OCI-LY1 (cell line): Measurements from ENCODE around the gene ALOX5AP.

ENCODE experiments used
- H2AFZ ChIP-seq: fragments of 200-600 bp; sonication (generic), shearing (Covaris generic); 2 replicates; pipeline ENCODE4 v1.6.0; 2014; ENCODE audit warnings: antibody characterized with exemption, mild to moderate bottlenecking, low read length
- H3F3A ChIP-seq: fragments of 200-600 bp; sonication (generic), shearing (Covaris generic); 2 replicates; pipeline ENCODE4 v1.6.0; 2014; ENCODE audit warnings: mild to moderate bottlenecking, antibody characterized with exemption, low read length, moderate library complexity; ENCODE audit not compliant: insufficient read depth
- H3K27ac ChIP-seq: fragments of 200-600 bp; sonication (generic); 2 replicates; pipeline ENCODE4 v1.5.1; 2014; ENCODE audit warnings: low read length, mixed run types, mild to moderate bottlenecking, low read depth; ENCODE audit not compliant: poor library complexity, severe bottlenecking
- H3K27me3 ChIP-seq: fragments of 200-600 bp; sonication (generic); 2 replicates; pipeline ENCODE4 v1.6.0; 2014; ENCODE audit warnings: antibody characterized with exemption, mild to moderate bottlenecking, low read length, moderate library complexity; ENCODE audit not compliant: insufficient read depth
- H3K36me3 ChIP-seq: fragments of 200-600 bp; sonication (generic); 2 replicates; pipeline ENCODE4 v1.6.1; 2014; ENCODE audit warnings: mild to moderate bottlenecking, antibody characterized with exemption, low read length, moderate library complexity, mixed read lengths; ENCODE audit not compliant: insufficient read depth
- H3K4me1 ChIP-seq: fragments of 200-600 bp; sonication (generic); 2 replicates; pipeline ENCODE4 v1.5.1; 2014; ENCODE audit warnings: mild to moderate bottlenecking, low read length, moderate library complexity; ENCODE audit not compliant: insufficient read depth, severe bottlenecking
- H3K4me2 ChIP-seq: fragments of 200-600 bp; sonication (generic), shearing (Covaris generic); 2 replicates; pipeline ENCODE4 v1.6.1; 2014; ENCODE audit warnings: low read length
- H3K4me3 ChIP-seq: fragments of 200-600 bp; sonication (generic); 2 replicates; pipeline ENCODE4 v1.5.1; 2014; ENCODE audit warnings: low read length, low read depth, mild to moderate bottlenecking, mixed read lengths; ENCODE audit not compliant: poor library complexity, severe bottlenecking
- H3K79me2 ChIP-seq: fragments of 200-600 bp; shearing (Covaris generic); 2 replicates; pipeline ENCODE4 v1.6.1; 2016; ENCODE audit warnings: mixed run types, low read length, mixed read lengths; ENCODE audit not compliant: insufficient read depth
- H3K9ac ChIP-seq: fragments of 200-600 bp; sonication (generic), shearing (Covaris generic); 2 replicates; pipeline ENCODE4 v1.6.1; 2014; ENCODE audit warnings: mild to moderate bottlenecking, low read length, mixed read lengths
- H3K9me2 ChIP-seq: fragments of 200-600 bp; sonication (generic), shearing (Covaris generic); 2 replicates; pipeline ENCODE4 v1.6.1; 2014; ENCODE audit warnings: low read depth, mild to moderate bottlenecking, low read length, mixed read lengths
- H3K9me3 ChIP-seq: fragments of 200-600 bp; shearing (Covaris generic); 2 replicates; pipeline ENCODE4 v1.6.1; 2014; ENCODE audit warnings: low read length, mixed read lengths
- H4K20me1 ChIP-seq: fragments of 200-600 bp; sonication (generic), shearing (Covaris generic); 2 replicates; pipeline ENCODE4 v1.6.0; 2016; ENCODE audit warnings: mild to moderate bottlenecking, low read length; ENCODE audit not compliant: insufficient read depth
- CTCF ChIP-seq: fragments of 200-600 bp; sonication (generic), shearing (Covaris generic); IDR thresholded peaks from 2 replicates; pipeline ENCODE4 v1.5.1; 2017; ENCODE audit warnings: mild to moderate bottlenecking, antibody characterized with exemption, low read length, moderate library complexity, mixed read lengths
- EZH2 ChIP-seq: fragments of 200-600 bp; sonication (generic), shearing (Covaris generic); IDR thresholded peaks from 2 replicates; pipeline ENCODE4 v1.8.0; 2017; ENCODE audit warnings: borderline replicate concordance, mixed run types, mild to moderate bottlenecking, antibody characterized with exemption, low read length, moderate library complexity, mixed read lengths

The ALOX5AP gene

GRCh38 chr13:30809787-30810186, 74.4 kb downstream of the ALOX5AP start:
- H3K36me3 ChIP-seq = no peaks in the 10 kb centered on the region
- H3K4me3 ChIP-seq = no peak overlapping the region
- H2AFZ ChIP-seq = no peak overlapping the region
- H3K27ac ChIP-seq = no peak overlapping the region
- no peaks in the 10 kb centered on the region for H4K20me1 ChIP-seq
- H3F3A ChIP-seq = no peaks in the 10 kb centered on the region
- H3K4me2 ChIP-seq = no peak overlapping the region
- H3K79me2 ChIP-seq = no peaks in the 10 kb centered on the region
- no peak for TF ChIP-seq EZH2
- TF ChIP-seq CTCF = no peak
- H3K9me3 ChIP-seq = no peaks in the 10 kb centered on the region
- no peaks in the 10 kb centered on the region for H3K27me3 ChIP-seq
- H3K9me2 ChIP-seq = no peaks in the 10 kb centered on the region
- H3K4me1 ChIP-seq = no peaks in the 10 kb centered on the region
- no peak overlapping the region for H3K9ac ChIP-seq

DNA sequence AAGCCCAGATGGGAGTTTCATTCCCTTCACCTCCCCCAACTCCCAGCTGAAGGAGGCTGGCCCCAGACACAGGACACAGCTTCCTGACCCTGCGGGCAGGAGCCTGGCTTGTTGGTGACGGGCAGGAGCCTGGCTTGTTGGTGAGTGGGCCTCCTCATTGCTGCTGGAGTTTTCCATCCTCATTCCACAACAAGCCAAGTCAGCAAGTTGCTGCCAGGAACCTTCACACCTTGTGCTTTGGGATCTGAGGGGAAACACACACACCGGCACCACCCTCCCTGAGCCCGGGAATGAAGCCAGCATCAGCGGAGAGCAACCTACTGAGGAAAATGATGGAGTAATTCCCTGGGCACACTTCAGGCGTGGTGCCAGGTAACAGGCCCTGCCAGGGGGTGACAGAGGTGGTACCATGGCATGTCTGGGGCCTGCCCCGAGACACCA, 74.9 kb downstream of the ALOX5AP start:
- Histone ChIP-seq H3K27me3 (no peaks in the 10 kb centered on the region), H4K20me1 (no peaks in the 10 kb centered on the region), H3K9ac (no peak overlapping the region), H3K4me3 (no peak overlapping the region), H3K36me3 (no peaks in the 10 kb centered on the region), H3K79me2 (no peaks in the 10 kb centered on the region), H3K4me2 (no peak overlapping the region), H3K27ac (no peak overlapping the region), H3K9me2 (no peaks in the 10 kb centered on the region), H3K4me1 (no peaks in the 10 kb centered on the region), H3F3A (no peaks in the 10 kb centered on the region), H3K9me3 (no peaks in the 10 kb centered on the region), H2AFZ (no peak overlapping the region)
- TF ChIP-seq EZH2 = no peak
- no peak for TF ChIP-seq CTCF

GRCh38 chr13:30810801-30811200, 75.5 kb downstream of the ALOX5AP start:
- no peaks in the 10 kb centered on the region for H3K9me2 ChIP-seq
- H3K27me3 ChIP-seq = no peaks in the 10 kb centered on the region
- H3K4me2 ChIP-seq = no peak overlapping the region
- H3K9ac ChIP-seq = no peak overlapping the region
- no peaks in the 10 kb centered on the region for H4K20me1 ChIP-seq
- no peak overlapping the region for H3K27ac ChIP-seq
- H2AFZ ChIP-seq = no peak overlapping the region
- H3F3A ChIP-seq = no peaks in the 10 kb centered on the region
- no peak for TF ChIP-seq CTCF
- TF ChIP-seq EZH2 = no peak
- H3K4me1 ChIP-seq = no peaks in the 10 kb centered on the region
- no peaks in the 10 kb centered on the region for H3K9me3 ChIP-seq
- H3K4me3 ChIP-seq = no peak overlapping the region
- H3K79me2 ChIP-seq = no peaks in the 10 kb centered on the region
- H3K36me3 ChIP-seq = no peaks in the 10 kb centered on the region
